NT2/D1 (cell line): ENCODE measurements around the gene AHDC1.

Experiments used
- SUZ12 ChIP-seq: IDR thresholded peaks from 2 replicates; pipeline ENCODE4 v1.6.1; 2011; ENCODE audit not compliant: insufficient read length, insufficient read depth; ENCODE audit errors: extremely low read depth
- YY1 ChIP-seq: IDR thresholded peaks from 2 replicates; pipeline ENCODE4 v1.6.1; 2011; ENCODE audit not compliant: insufficient read length, insufficient read depth
- ZNF274 ChIP-seq: IDR thresholded peaks from 2 replicates; pipeline ENCODE4 v1.6.1; 2011; ENCODE audit warnings: mild to moderate bottlenecking, low read depth, low read length

GRCh38 chr1:27564710-27565649, 39.0 kb downstream of the AHDC1 start:
- TF ChIP-seq YY1, result no peak
- TF ChIP-seq SUZ12, result no peak
- TF ChIP-seq ZNF274, result no peak
